PC-9 (cell line): ENCODE results near the gene USP3. TPM values are rescaled to one million over a fixed set of nuclear protein-coding genes. Genes with fewer than 3 reads are reported as not detected.

Experiments used
- BruUV-seq: library from RNA; stranded (reverse); fragments of 400-500 nt; replicated peaks from 2 replicates; lab custom pipeline; 2021; lab: Mats Ljungman, UMichigan
- CTCF ChIA-PET: fragments of 300-600 bp; sonication (Branson Sonifier 250); formaldehyde crosslinking; loops from one replicate; lab custom pipeline; 2022; ENCODE audit warnings: antibody characterized with exemption; lab: Charles Lee
- POLR2A ChIA-PET: fragments of 300-600 bp; sonication (Branson Sonifier 250); formaldehyde crosslinking; loops from one replicate; lab custom pipeline; 2022; ENCODE audit warnings: antibody characterized with exemption; ENCODE audit not compliant: unreplicated experiment; lab: Charles Lee
- DNase-seq, 2 experiments: peaks; one replicate each; pipeline versions ENCODE4 v3.0.0 to v3.0.0-alpha.2; 2015 to 2022; ENCODE audit warnings: mixed read lengths in 1 of 2
- H2AFZ ChIP-seq: fragments of 200-600 bp; sonication (generic); 2 replicates; pipeline ENCODE4 v1.8.1; 2017; ENCODE audit warnings: antibody characterized with exemption
- H3F3A ChIP-seq: fragments of 200-600 bp; sonication (generic); 2 replicates; pipeline ENCODE4 v1.8.1; 2017; ENCODE audit warnings: antibody characterized with exemption, mild to moderate bottlenecking, low read depth; ENCODE audit not compliant: insufficient read depth
- H3K27ac ChIP-seq: fragments of 200-600 bp; sonication (generic); 2 replicates; pipeline ENCODE4 v1.6.1; 2016; ENCODE audit warnings: mixed run types
- H3K27me3 ChIP-seq: fragments of 200-600 bp; sonication (generic); 2 replicates; pipeline ENCODE4 v1.6.1; 2016; ENCODE audit warnings: low read depth, mixed run types; ENCODE audit not compliant: insufficient read depth
- H3K36me3 ChIP-seq: fragments of 200-600 bp; sonication (generic); 2 replicates; pipeline ENCODE4 v1.6.1; 2016; ENCODE audit warnings: low read depth, mixed run types
- H3K4me1 ChIP-seq: fragments of 200-600 bp; sonication (generic); replicated peaks from 2 replicates; pipeline ENCODE4 v1.6.1; 2016; ENCODE audit warnings: mixed run types; ENCODE audit not compliant: insufficient read depth
- H3K4me2 ChIP-seq: fragments of 200-600 bp; sonication (generic); 2 replicates; pipeline ENCODE4 v1.6.1; 2017; ENCODE audit warnings: mixed run types
- H3K4me3 ChIP-seq: fragments of 200-600 bp; sonication (generic); 2 replicates; pipeline ENCODE4 v1.6.1; 2016; ENCODE audit warnings: mixed run types
- H3K79me2 ChIP-seq: fragments of 200-600 bp; sonication (generic); 2 replicates; pipeline ENCODE4 v1.6.1; 2017; ENCODE audit warnings: low read depth, mixed run types
- H3K9me2 ChIP-seq: fragments of 200-600 bp; sonication (generic); 2 replicates; pipeline ENCODE4 v1.8.1; 2017; ENCODE audit warnings: mild to moderate bottlenecking; ENCODE audit not compliant: insufficient read depth
- H3K9me3 ChIP-seq: fragments of 200-600 bp; sonication (generic); 2 replicates; pipeline ENCODE4 v1.8.1; 2016; ENCODE audit warnings: low read depth; ENCODE audit not compliant: insufficient read depth
- H4K20me1 ChIP-seq: fragments of 200-600 bp; sonication (generic); 2 replicates; pipeline ENCODE4 v1.8.1; 2017; ENCODE audit not compliant: insufficient read depth
- EZH2 ChIP-seq: fragments of 200-600 bp; sonication (generic); IDR thresholded peaks from 2 replicates; pipeline ENCODE4 v1.8.0; 2017; ENCODE audit warnings: antibody characterized with exemption, low read depth
- intact Hi-C: fragments of 100-400 bp; cut with micrococcal nuclease; formaldehyde crosslinking; loops from one replicate; pipeline ENCODE4 v1.10.0; 2022; ENCODE audit not compliant: unreplicated experiment
- total RNA-seq: library from RNA; stranded (reverse); gene quantifications from 2 replicates; pipeline ENCODE4 v1.2.3, GENCODE V29; 2021
- TF ChIP-seq, protein P1 (sequence below): fragments of 200-600 bp; sonication (generic); conservative IDR thresholded peaks from 2 replicates; pipeline ENCODE4 v1.6.1; 2017; ENCODE audit warnings: mixed run types, antibody characterized with exemption, mild to moderate bottlenecking, moderate library complexity

The USP3 gene
- total RNA-seq, 1 experiment from 2014 or later: 57.5 TPM

- H3K9me3 ChIP-seq: no peaks in the 10 kb centered on the region
- no peak overlapping the region for H2AFZ ChIP-seq
- DNase-seq: no peak
- H3K27me3 ChIP-seq: no peaks in the 10 kb centered on the region
- peaks cover 14% of the 10 kb centered on the region for H3K4me1 ChIP-seq
- H3K27ac ChIP-seq: no peak overlapping the region
- H4K20me1 ChIP-seq: no peaks in the 10 kb centered on the region
- H3K4me2 ChIP-seq: no peak overlapping the region
- POLR2A ChIA-PET: no interaction called here
- TF ChIP-seq EZH2: no peak
- TF ChIP-seq, protein P1, sequence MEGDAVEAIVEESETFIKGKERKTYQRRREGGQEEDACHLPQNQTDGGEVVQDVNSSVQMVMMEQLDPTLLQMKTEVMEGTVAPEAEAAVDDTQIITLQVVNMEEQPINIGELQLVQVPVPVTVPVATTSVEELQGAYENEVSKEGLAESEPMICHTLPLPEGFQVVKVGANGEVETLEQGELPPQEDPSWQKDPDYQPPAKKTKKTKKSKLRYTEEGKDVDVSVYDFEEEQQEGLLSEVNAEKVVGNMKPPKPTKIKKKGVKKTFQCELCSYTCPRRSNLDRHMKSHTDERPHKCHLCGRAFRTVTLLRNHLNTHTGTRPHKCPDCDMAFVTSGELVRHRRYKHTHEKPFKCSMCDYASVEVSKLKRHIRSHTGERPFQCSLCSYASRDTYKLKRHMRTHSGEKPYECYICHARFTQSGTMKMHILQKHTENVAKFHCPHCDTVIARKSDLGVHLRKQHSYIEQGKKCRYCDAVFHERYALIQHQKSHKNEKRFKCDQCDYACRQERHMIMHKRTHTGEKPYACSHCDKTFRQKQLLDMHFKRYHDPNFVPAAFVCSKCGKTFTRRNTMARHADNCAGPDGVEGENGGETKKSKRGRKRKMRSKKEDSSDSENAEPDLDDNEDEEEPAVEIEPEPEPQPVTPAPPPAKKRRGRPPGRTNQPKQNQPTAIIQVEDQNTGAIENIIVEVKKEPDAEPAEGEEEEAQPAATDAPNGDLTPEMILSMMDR: no peak
- no peaks in the 10 kb centered on the region for H3K79me2 ChIP-seq
- no peak overlapping the region for H3K4me3 ChIP-seq
- no peaks in the 10 kb centered on the region for H3K36me3 ChIP-seq
- no TSS peak for BruUV-seq
- H3F3A ChIP-seq: no peaks in the 10 kb centered on the region
- CTCF ChIA-PET: no interaction called here
- H3K9me2 ChIP-seq: no peaks in the 10 kb centered on the region
- intact Hi-C loops: loop anchor here (10.0 kb wide), 2 partner anchors 177 to 603 kb away; no protein-coding TSS in a partner anchor
These were observed 43.0 kb upstream of the USP3 start for GRCh38 chr15:63461230-63461985.

- H3K4me2 ChIP-seq: 0 out of 2 replicates have a peak overlapping the region, but pooled peaks have one; percentile 11
These were observed 42.3 kb upstream of the USP3 start for GRCh38 chr15:63462088-63462487.

GRCh38 chr15:63463036-63463435 lies 41.4 kb upstream of the USP3 start:
- Histone ChIP-seq H3K9me2 (no peaks in the 10 kb centered on the region), H3F3A (no peaks in the 10 kb centered on the region), H3K4me3 (no peak overlapping the region), H3K9me3 (no peaks in the 10 kb centered on the region), H3K4me2 (no peak overlapping the region), H3K79me2 (no peaks in the 10 kb centered on the region), H4K20me1 (no peaks in the 10 kb centered on the region), H3K4me1 (peaks cover 14% of the 10 kb centered on the region), H3K36me3 (no peaks in the 10 kb centered on the region), H2AFZ (no peak overlapping the region), H3K27me3 (no peaks in the 10 kb centered on the region), H3K27ac (no peak overlapping the region)
- POLR2A ChIA-PET: interaction anchor here (0.9 kb wide), 1 partner anchor 111 kb away, joined by 7 read pairs; no protein-coding TSS in a partner anchor
- CTCF ChIA-PET: interaction anchor here (0.6 to 1.5 kb wide), 2 partner anchors 24 to 47 kb away, joined by 3 read pairs; no protein-coding TSS in a partner anchor
- intact Hi-C loops: loop anchor here (10.0 kb wide), 2 partner anchors 178 to 602 kb away; no protein-coding TSS in a partner anchor
- no peak for DNase-seq
- no TSS peak for BruUV-seq
- TF ChIP-seq EZH2: no peak
- TF ChIP-seq, protein P1: no peak

More at GRCh38 chr15:63462088-63462487, 42.3 kb upstream of the USP3 start:
- intact Hi-C loops: loop anchor here (10.0 kb wide), 2 partner anchors 177 to 603 kb away; no protein-coding TSS in a partner anchor
- Histone ChIP-seq H3K27ac (no peak overlapping the region), H2AFZ (no peak overlapping the region), H3F3A (no peaks in the 10 kb centered on the region), H3K4me1 (peaks cover 14% of the 10 kb centered on the region), H3K79me2 (no peaks in the 10 kb centered on the region), H3K36me3 (no peaks in the 10 kb centered on the region), H3K27me3 (no peaks in the 10 kb centered on the region), H3K9me3 (no peaks in the 10 kb centered on the region), H3K4me3 (no peak overlapping the region), H4K20me1 (no peaks in the 10 kb centered on the region), H3K9me2 (no peaks in the 10 kb centered on the region)
- CTCF ChIA-PET: interaction anchor here (0.6 to 1.5 kb wide), 2 partner anchors 48 to 624 kb away, joined by 3 to 8 read pairs; no protein-coding TSS in a partner anchor
- BruUV-seq: no TSS peak
- TF ChIP-seq EZH2: no peak
- TF ChIP-seq, protein P1: no peak
- POLR2A ChIA-PET: interaction anchor here (0.6 kb wide), 1 partner anchor 174 kb away, joined by 9 read pairs; no protein-coding TSS in a partner anchor
- DNase-seq: peak in 1 of 2 experiments; percentile 61
